ENCODE measurements around the gene ZNF438.
A peak's percentile ranks its signal among the peaks of the same experiment; 100 is the strongest.

Gene ZNF438

GRCh38 chr10:31034098-31034909 is 2.6 kb upstream of the ZNF438 start:
- DNase-seq (ENCODE audit: low spot score): no peak
- TF ChIP-seq, protein P1, sequence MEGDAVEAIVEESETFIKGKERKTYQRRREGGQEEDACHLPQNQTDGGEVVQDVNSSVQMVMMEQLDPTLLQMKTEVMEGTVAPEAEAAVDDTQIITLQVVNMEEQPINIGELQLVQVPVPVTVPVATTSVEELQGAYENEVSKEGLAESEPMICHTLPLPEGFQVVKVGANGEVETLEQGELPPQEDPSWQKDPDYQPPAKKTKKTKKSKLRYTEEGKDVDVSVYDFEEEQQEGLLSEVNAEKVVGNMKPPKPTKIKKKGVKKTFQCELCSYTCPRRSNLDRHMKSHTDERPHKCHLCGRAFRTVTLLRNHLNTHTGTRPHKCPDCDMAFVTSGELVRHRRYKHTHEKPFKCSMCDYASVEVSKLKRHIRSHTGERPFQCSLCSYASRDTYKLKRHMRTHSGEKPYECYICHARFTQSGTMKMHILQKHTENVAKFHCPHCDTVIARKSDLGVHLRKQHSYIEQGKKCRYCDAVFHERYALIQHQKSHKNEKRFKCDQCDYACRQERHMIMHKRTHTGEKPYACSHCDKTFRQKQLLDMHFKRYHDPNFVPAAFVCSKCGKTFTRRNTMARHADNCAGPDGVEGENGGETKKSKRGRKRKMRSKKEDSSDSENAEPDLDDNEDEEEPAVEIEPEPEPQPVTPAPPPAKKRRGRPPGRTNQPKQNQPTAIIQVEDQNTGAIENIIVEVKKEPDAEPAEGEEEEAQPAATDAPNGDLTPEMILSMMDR (IDR thresholded peaks at IDR 0.05; ENCODE audit: extremely low read depth, insufficient read depth, missing control alignments): no peak
- in situ Hi-C loops (cut with MboI; ENCODE audit: low pct_unique_long_range_greater_than_20kb, low sequenced_read_pairs, unreplicated experiment): no loop called here

DNA sequence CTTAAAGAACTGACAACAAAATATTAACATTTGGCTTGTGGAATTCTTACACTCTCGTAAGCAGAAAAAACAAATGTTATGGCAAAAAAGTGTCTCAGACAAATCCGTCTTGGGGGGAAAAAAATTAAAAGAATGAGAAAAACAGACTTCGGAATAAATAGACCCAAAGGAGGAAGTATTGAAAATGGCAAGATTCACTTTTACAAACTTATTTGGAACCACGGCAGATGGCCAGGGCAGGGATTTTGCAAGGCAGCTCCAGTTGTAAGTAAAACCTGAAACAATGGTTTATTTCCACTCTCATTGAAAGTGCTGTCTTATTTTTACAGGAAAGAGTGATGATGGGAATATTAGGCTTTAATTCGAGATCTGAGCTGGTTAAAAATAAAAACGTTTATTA is 1.5 kb upstream of the ZNF438 start:
- in situ Hi-C loops (cut with MboI; ENCODE audit: low pct_unique_long_range_greater_than_20kb, low sequenced_read_pairs, unreplicated experiment): no loop called here
- no peak for DNase-seq (ENCODE audit: low spot score)
- TF ChIP-seq, protein P1 (IDR thresholded peaks at IDR 0.05; ENCODE audit: extremely low read depth, insufficient read depth, missing control alignments): no peak

GRCh38 chr10:31032258-31033132 is 830 bp upstream of the ZNF438 start:
- TF ChIP-seq, protein P1 (IDR thresholded peaks at IDR 0.05; ENCODE audit: extremely low read depth, insufficient read depth, missing control alignments): no peak
- DNase-seq (ENCODE audit: low spot score): peak; percentile 95
- in situ Hi-C loops (cut with MboI; ENCODE audit: low pct_unique_long_range_greater_than_20kb, low sequenced_read_pairs, unreplicated experiment): no loop called here

DNA sequence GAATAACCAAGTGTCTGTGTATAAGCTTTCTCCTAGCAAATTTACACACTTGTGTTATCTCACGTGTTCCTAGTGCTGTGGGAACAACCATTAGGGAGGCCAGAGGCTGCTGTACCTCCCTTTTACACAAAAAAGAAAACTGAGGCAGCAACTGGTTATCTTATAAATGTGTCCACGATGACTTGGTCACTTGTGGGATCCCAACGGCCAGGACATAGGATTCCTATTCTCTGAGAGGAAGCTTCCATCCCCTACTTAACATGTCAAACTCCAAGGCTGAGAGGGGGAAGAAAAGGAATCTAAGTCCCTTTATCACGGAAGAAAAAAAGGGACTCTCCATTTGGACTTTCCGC is 484 bp downstream of the ZNF438 start:
- DNase-seq (ENCODE audit: low spot score): no peak
- TF ChIP-seq, protein P1 (IDR thresholded peaks at IDR 0.05; ENCODE audit: extremely low read depth, insufficient read depth, missing control alignments): no peak
- in situ Hi-C loops (cut with MboI; ENCODE audit: low pct_unique_long_range_greater_than_20kb, low sequenced_read_pairs, unreplicated experiment): no loop called here

DNA sequence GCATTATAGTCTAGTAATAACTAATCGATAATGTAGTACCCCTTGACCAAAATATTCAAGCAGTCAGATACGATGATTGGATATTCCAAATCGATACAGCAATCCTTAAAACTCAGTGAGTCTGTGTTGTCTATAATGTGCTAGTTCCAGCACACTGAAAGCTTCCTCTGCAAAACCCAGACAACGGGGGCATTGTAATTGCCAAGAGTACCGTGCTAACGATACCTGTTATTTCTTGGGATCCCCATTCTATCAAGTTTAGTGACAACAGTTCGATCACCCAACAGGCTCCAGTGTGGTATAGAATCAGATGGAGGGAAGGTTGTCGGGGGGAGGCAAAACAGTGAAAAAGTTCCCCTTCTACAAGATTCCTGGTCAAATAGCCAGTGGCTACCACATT is 865 bp downstream of the ZNF438 start:
- no peak for DNase-seq (ENCODE audit: low spot score)
- in situ Hi-C loops (cut with MboI; ENCODE audit: low pct_unique_long_range_greater_than_20kb, low sequenced_read_pairs, unreplicated experiment): no loop called here
- TF ChIP-seq, protein P1 (IDR thresholded peaks at IDR 0.05; ENCODE audit: extremely low read depth, insufficient read depth, missing control alignments): no peak

- DNase-seq (ENCODE audit: low spot score): no peak
- in situ Hi-C loops (cut with MboI; ENCODE audit: low pct_unique_long_range_greater_than_20kb, low sequenced_read_pairs, unreplicated experiment): no loop called here
- TF ChIP-seq, protein P1 (IDR thresholded peaks at IDR 0.05; ENCODE audit: extremely low read depth, insufficient read depth, missing control alignments): no peak
Measured at GRCh38 chr10:31030260-31030659, 1.4 kb downstream of the ZNF438 start.
